K562 (cell line): ENCODE data around the gene NOTO. TPM values are rescaled to one million over a fixed set of nuclear protein-coding genes. Genes with fewer than 3 reads are reported as not detected.

Experiments
- ETV5 ChIP-seq: sonication (generic); formaldehyde crosslinking; IDR thresholded peaks from 2 replicates; pipeline ENCODE4 v1.4.0; 2020; ENCODE audit warnings: low read depth, mild to moderate bottlenecking, missing genetic modification reagents
- GTF2B ChIP-seq: IDR thresholded peaks from 2 replicates; pipeline ENCODE4 v1.6.1; 2011; ENCODE audit not compliant: insufficient read length; ENCODE audit errors: extremely low read depth
- ILF3 ChIP-seq: fragments of 450-650 bp; IDR thresholded peaks from 2 replicates; pipeline ENCODE4 v1.6.1; 2018; ENCODE audit warnings: antibody characterized with exemption, mild to moderate bottlenecking, moderate library complexity, borderline replicate concordance
- MCM7 ChIP-seq, 2 experiments: fragments of 450-650 bp; IDR thresholded peaks; 2 replicates each; pipeline ENCODE4 v1.6.1; 2016 to 2018
- MLLT1 ChIP-seq, 2 experiments: fragments of 450-650 bp; IDR thresholded peaks; 2 replicates each; pipeline ENCODE4 v1.6.1; 2016
- SMARCB1 ChIP-seq: IDR thresholded peaks from 2 replicates; pipeline ENCODE4 v1.6.1; 2011; ENCODE audit warnings: improper control_type of control experiment, low read depth; ENCODE audit not compliant: insufficient read length
- ZNF124 ChIP-seq: sonication (generic); formaldehyde crosslinking; IDR thresholded peaks from 2 replicates; pipeline ENCODE4 v1.8.1; 2022; ENCODE audit warnings: missing genetic modification reagents
- ZNF408 ChIP-seq: fragments of 250-450 bp; sonication (Bioruptor Pico); IDR thresholded peaks from 2 replicates; pipeline ENCODE4 v1.4.0; 2020; ENCODE audit warnings: low read depth, mild to moderate bottlenecking, moderate library complexity
- ZNF449 ChIP-seq: fragments of 250-450 bp; sonication (Bioruptor Pico); IDR thresholded peaks from 2 replicates; pipeline ENCODE4 v1.8.0; 2022; ENCODE audit warnings: moderate library complexity, mild to moderate bottlenecking, inconsistent platforms
- ZNF592 ChIP-seq: fragments of 450-650 bp; IDR thresholded peaks from 2 replicates; pipeline ENCODE4 v1.6.1; 2017; ENCODE audit warnings: antibody characterized with exemption, mild to moderate bottlenecking
- polyA plus RNA-seq, 8 experiments: library from polyadenylated mRNA; depleted of rRNA in 4 of 8; stranded (reverse) in 5 of 8; unstranded in 3 of 8; fragments of >200 nt; fragmentation: Nextera tagmentation in 2 of 8; fragmentation: Illumina TruSeq in 1 of 8; extraction: Ambion mirVana in 2 of 8; extraction: Trizol in 1 of 8; gene quantifications; 2 replicates each; pipeline versions ENCODE4 v1.2.1 to v1.2.3, GENCODE V29; 2011 to 2014; ENCODE audit warnings: inconsistent platforms in 1 of 8, missing spikeins in 1 of 8
- total RNA-seq, 7 experiments: library from RNA; depleted of rRNA in 6 of 7; stranded (reverse); fragments of >200 nt in 6 of 7; fragmentation: Illumina TruSeq in 2 of 7; extraction: Trizol in 2 of 7; gene quantifications; 2 replicates each; pipeline versions ENCODE4 v1.2.1 to v1.2.3, GENCODE V29; 2011 to 2021; ENCODE audit warnings: low replicate concordance in 1 of 7

The NOTO gene
- total and polyA plus RNA-seq, 9 of the 15 experiments (the other 6 are each of a cell fraction or from before 2014, with no cell fraction given), result not detected

- no peak for TF ChIP-seq MLLT1 (IDR thresholded peaks at IDR 0.05)
- no peak for TF ChIP-seq ZNF449
- no peak for TF ChIP-seq GTF2B
- TF ChIP-seq ZNF124, result no peak
- no peak for TF ChIP-seq MCM7 (IDR thresholded peaks at IDR 0.05)
- TF ChIP-seq ETV5 (CRISPR knock-in tag), result peak; percentile 43; the same call in 1 of the 2 replicates
- TF ChIP-seq ZNF592, result no peak
- TF ChIP-seq SMARCB1, result no peak
- no peak for TF ChIP-seq ZNF408 (CRISPR knock-in tag)
- no peak for TF ChIP-seq ILF3
These were observed 45.7 kb upstream of the NOTO start (continued) for GRCh38 chr2:73156539-73157124.
